ENCODE results near the gene SH2D3A. TPM values are rescaled to one million over a fixed set of nuclear protein-coding genes. Genes with fewer than 3 reads are reported as not detected.

Gene SH2D3A
- total and polyA plus RNA-seq, 2 donors (not counting 3 experiments of a cell fraction or from before 2014, with no cell fraction given) = 0.04 to 0.53 TPM

GRCh38 chr19:6745965-6746364, 21.3 kb downstream of the SH2D3A start:
- no peak for TF ChIP-seq POLR2AphosphoS5 (IDR thresholded peaks at IDR 0.05; ENCODE audit: insufficient read depth, low read depth, low read length)
- no peak for TF ChIP-seq MAX (IDR thresholded peaks at IDR 0.05; ENCODE audit: insufficient read depth, insufficient read length)
- Histone ChIP-seq H3K9me3 (replicated peaks; ENCODE audit: control insufficient read depth, insufficient read depth, low read length) (no peaks in the 10 kb centered on the region), H3K9me1 (replicated peaks; ENCODE audit: control insufficient read depth, extremely low read depth, insufficient read depth, low read length) (no peaks in the 10 kb centered on the region), H3K4me3 (replicated peaks in 1 of 3; ENCODE audit: insufficient read depth in 1 of 3, low read depth in 1 of 3, low read length in 3 of 3) (no peak overlapping the region), H3K27me3 (ENCODE audit: control insufficient read depth in 2 of 2, insufficient read depth in 2 of 2, low read length in 2 of 2) (no peaks in the 10 kb centered on the region), H2AFZ (ENCODE audit: low read depth, low read length) (no peak overlapping the region), H3K36me3 (ENCODE audit: control insufficient read depth in 2 of 2, extremely low read depth in 1 of 2, insufficient read depth in 2 of 2, low read length in 2 of 2) (peaks cover 9 to 35% of the 10 kb centered on the region in 2 experiments), H4K20me1 (replicated peaks; ENCODE audit: control insufficient read depth, extremely low read depth, insufficient read depth, low read length) (no peaks in the 10 kb centered on the region), H3K27ac (ENCODE audit: insufficient read depth, low read depth, low read length) (no peak overlapping the region), H3K79me2 (ENCODE audit: control insufficient read depth, insufficient read depth, low read length) (peaks cover 24% of the 10 kb centered on the region), H3K4me2 (ENCODE audit: insufficient read depth, low read length) (no peak overlapping the region), H3K4me1 (ENCODE audit: control insufficient read depth, extremely low read depth, insufficient read depth, low read length) (peaks cover 26% of the 10 kb centered on the region), H3K9ac (replicated peaks; ENCODE audit: extremely low read depth, insufficient read depth, low read length) (no peak overlapping the region)
- intact Hi-C loops (cut with micrococcal nuclease) (loop anchor here (1.0 kb wide), 1 partner anchor 7 kb away; no protein-coding TSS in a partner anchor), dilution Hi-C loops (cut with MboI; ENCODE audit: extremely low pct_ligation_motif_present, low sequenced_read_pairs) (no loop called here)
- POLR2A ChIA-PET = no interaction called here
- no TSS peak for BruUV-seq (replicated peaks)
- CTCF ChIA-PET = no interaction called here
- DNase-seq (ENCODE audit: low read depth, low spot score) (no peak), FAIRE-seq (no peak)

- TF ChIP-seq EZH2 (IDR thresholded peaks at IDR 0.05; ENCODE audit: borderline replicate concordance, low read depth, low read length, severe bottlenecking) (no peak), CTCF (IDR thresholded peaks at IDR 0.05; ENCODE audit: extremely low read depth in 1 of 2, insufficient read depth in 1 of 2, low read depth in 1 of 2, low read length in 2 of 2) (no peak), POLR2A (IDR thresholded peaks at IDR 0.05; ENCODE audit: low read depth, low read length) (no peak), POLR2AphosphoS5 (IDR thresholded peaks at IDR 0.05; ENCODE audit: insufficient read depth, low read depth, low read length) (peak; percentile 69), FOS (IDR thresholded peaks at IDR 0.05; ENCODE audit: borderline replicate concordance, insufficient read depth, low read length) (peak; percentile 44), MYC (IDR thresholded peaks at IDR 0.05; ENCODE audit: low read depth, low read length) (no peak), JUN (IDR thresholded peaks at IDR 0.05; ENCODE audit: borderline replicate concordance, insufficient read depth, insufficient read length, low read depth) (no peak), GATA2 (IDR thresholded peaks at IDR 0.05; ENCODE audit: insufficient read depth, insufficient read length, low read depth, low read length) (no peak), MAX (IDR thresholded peaks at IDR 0.05; ENCODE audit: insufficient read depth, insufficient read length) (no peak)
- Histone ChIP-seq H3K4me1 (ENCODE audit: control insufficient read depth, extremely low read depth, insufficient read depth, low read length) (peaks cover 26% of the 10 kb centered on the region), H3K9ac (replicated peaks; ENCODE audit: extremely low read depth, insufficient read depth, low read length) (peak overlapping the region; percentile 17), H3K9me1 (replicated peaks; ENCODE audit: control insufficient read depth, extremely low read depth, insufficient read depth, low read length) (no peaks in the 10 kb centered on the region), H3K79me2 (ENCODE audit: control insufficient read depth, insufficient read depth, low read length) (peaks cover 37% of the 10 kb centered on the region), H3K36me3 (ENCODE audit: control insufficient read depth in 2 of 2, extremely low read depth in 1 of 2, insufficient read depth in 2 of 2, low read length in 2 of 2) (peaks cover 9 to 30% of the 10 kb centered on the region in 2 experiments), H3K4me2 (ENCODE audit: insufficient read depth, low read length) (peak overlapping the region; percentile 5), H3K27me3 (ENCODE audit: control insufficient read depth in 2 of 2, insufficient read depth in 2 of 2, low read length in 2 of 2) (no peaks in the 10 kb centered on the region), H3K27ac (ENCODE audit: insufficient read depth, low read depth, low read length) (peak overlapping the region; percentile 70), H3K4me3 (replicated peaks in 1 of 3; ENCODE audit: insufficient read depth in 1 of 3, low read depth in 1 of 3, low read length in 3 of 3) (no peak overlapping the region), H4K20me1 (replicated peaks; ENCODE audit: control insufficient read depth, extremely low read depth, insufficient read depth, low read length) (no peaks in the 10 kb centered on the region), H2AFZ (ENCODE audit: low read depth, low read length) (no peak overlapping the region), H3K9me3 (replicated peaks; ENCODE audit: control insufficient read depth, insufficient read depth, low read length) (no peaks in the 10 kb centered on the region)
- dilution Hi-C loops (cut with MboI; ENCODE audit: extremely low pct_ligation_motif_present, low sequenced_read_pairs) = no loop called here
- DNase-seq (ENCODE audit: low read depth, low spot score) = peak; percentile 78
- BruUV-seq (replicated peaks) = no TSS peak
- CTCF ChIA-PET = interaction anchor here (1.4 to 1.5 kb wide), 3 partner anchors 59 to 228 kb away, joined by 4 to 6 read pairs (median 4); no protein-coding TSS in a partner anchor
- POLR2A ChIA-PET = no interaction called here
- FAIRE-seq = peak; percentile 91
- intact Hi-C loops (cut with micrococcal nuclease) = loop anchor here (1.0 to 5.0 kb wide), 2 partner anchors 9 to 1832 kb away; no protein-coding TSS in a partner anchor
These were observed 22.6 kb downstream of the SH2D3A start for GRCh38 chr19:6744381-6745301.
